GM21360 (cell line): ENCODE measurements around the gene TMEM258.
A peak's percentile ranks its signal among the peaks of the same experiment; 100 is the strongest.

Source experiments
- ATAC-seq: cut with Tn5 transposase; IDR thresholded peaks from one replicate; pipeline ENCODE4 v1.9.1; 2021; ENCODE audit warnings: mild to moderate bottlenecking, moderate library complexity; ENCODE audit not compliant: unreplicated experiment

The TMEM258 gene

GRCh38 chr11:61762223-61762615 is 30.2 kb downstream of the TMEM258 start:
- ATAC-seq, result no peak

DNA sequence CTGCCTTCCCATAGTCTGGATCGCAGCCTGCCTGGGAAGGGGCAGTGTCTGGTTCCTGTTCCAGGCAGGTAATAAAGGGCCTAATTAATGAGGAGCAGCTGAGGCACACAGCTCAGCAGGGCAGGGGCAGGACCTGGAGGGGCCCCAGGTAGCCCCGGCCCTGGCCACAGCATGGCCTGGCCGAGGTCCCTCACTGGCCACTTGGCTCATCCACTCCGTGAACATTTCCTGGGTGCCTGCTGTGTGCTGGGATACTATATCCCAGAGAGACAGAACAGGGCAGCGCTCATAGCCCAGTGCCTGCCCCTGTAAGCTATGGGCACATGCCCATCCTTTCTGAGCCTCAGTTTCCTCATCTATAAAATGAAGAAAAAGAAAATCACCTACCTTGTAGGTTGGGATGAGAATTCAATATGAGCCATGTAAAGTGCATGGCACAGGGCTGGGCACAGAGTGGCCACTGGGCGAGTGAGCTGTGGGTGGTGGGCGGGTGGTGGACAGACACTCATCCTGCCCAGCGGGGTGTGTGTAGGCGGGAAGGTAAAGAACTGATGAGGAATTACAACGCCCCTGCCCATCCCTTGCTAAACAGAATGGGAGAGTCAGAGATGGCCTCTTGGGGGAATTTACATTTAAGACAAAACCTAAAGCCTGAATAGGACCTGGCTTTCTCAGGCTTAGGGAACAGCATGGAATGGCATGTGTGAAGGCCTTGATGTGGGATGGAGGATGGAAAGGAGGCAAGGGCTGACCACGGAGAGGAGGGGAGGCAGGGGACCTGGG is 30.8 kb downstream of the TMEM258 start:
- ATAC-seq, result no peak

DNA sequence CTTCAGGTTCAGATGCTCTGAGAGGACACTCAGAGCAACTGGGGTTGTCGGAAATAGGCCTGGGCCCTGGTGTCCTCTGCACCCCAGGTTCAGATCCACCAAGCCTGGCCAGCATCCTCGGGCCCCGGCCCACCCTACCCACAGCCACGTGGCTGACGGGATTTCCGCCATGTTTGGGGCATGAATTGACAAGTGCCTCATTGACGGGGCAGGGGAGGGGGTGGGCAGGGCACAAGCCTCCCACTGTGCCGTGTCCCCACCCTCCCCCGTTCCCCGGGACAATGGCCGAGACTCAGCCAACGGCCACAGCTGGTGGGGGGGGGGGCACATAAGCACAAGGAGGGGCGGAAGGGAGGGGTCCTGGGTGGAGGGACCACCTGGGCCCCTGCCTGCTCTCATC is 31.5 kb downstream of the TMEM258 start:
- ATAC-seq, result no peak

GRCh38 chr11:61757213-61757862 is 35.1 kb downstream of the TMEM258 start:
- ATAC-seq, result no peak

DNA sequence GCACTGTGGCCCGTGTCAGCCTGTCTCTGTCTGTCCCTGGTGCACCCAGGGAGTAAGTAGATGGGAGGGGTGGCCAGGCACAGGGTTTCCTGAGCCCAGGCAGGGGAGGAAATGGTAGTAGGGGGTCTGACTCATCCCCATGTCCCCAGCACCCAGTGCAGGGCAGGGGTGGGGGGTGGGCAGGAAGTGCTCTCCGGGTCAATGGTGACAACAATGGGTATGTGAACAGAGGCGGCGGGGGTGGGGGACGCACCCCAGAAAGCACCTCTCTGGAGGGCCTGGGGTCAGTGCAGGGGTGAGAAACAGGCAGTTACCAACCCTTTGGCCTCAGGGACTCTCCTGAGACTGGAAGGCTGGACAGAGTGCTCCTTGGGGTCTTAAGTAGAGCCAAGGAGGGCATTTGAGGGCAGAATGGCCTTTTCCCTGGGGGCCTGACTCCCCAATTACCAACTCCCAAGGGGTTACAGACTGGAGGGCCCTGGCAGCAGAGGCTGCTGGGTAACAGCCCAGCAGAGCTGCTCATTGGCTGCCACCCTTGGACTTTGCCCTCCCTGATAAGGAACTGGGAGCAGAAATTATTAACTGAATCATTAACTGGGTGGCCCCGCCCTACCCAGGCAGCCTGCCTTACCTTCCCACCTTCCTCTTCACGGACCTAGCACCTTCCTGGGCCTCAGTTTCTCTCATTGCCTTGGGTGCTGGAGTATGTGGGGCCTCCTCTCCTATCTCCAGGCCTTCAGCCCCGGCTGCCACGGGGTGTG is 35.8 kb downstream of the TMEM258 start:
- no peak for ATAC-seq

- ATAC-seq, result no peak
These were observed 36.3 kb downstream of the TMEM258 start for GRCh38 chr11:61756147-61756451.

- ATAC-seq, result no peak
These were observed 37.6 kb downstream of the TMEM258 start for GRCh38 chr11:61754534-61755482.

DNA sequence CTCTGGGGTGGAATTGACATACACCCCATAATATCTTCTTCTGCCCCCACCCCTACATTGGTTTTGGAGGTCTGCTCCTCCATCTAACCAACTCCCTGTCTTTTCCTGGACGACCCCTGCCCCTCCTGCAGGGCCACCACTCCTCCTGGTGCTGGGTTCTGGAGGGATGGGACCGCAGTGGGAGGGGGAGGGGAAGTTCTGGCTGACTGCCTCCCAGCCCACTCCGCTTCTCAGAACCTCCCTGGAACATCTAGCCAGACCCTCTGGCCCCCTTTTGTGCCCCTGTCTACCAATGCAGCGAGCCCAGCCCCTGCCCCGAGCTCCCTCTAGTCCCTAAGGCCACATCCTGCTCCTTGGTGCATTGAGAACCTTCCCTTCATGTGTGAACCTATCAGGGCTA is 38.7 kb downstream of the TMEM258 start:
- no peak for ATAC-seq

DNA sequence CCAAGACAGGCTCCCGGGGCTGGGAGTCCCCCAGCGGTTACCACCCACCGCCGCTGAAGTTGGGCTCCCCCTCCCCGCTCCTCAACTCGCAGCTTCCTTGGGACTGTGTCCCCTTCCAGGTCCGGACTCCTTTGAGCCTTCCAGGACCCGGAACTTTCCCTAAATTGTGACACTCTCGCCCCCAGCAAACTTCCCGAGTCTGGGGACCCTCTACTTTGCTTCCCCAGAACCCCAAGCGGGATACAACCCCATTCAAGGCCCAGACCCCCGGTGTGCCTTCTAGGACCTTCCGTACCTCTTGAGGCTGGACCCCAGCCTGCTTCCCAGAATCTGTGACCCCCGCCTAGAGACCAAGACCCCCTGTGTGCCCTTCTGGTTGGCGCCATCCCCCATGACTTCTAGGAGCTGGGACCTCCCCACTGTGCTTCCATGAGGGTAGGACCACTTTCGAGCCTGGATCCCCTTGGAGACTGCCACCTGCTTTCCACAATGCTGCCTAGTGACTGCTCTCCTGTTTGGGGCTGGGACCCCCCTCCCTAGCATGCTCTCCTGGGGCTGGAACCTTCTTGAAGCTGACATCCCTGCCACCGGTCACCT is 39.4 kb downstream of the TMEM258 start:
- no peak for ATAC-seq

- peak; percentile 49 for ATAC-seq
These were observed 40.1 kb downstream of the TMEM258 start, which contains the start of gene MYRF for GRCh38 chr11:61752117-61752924. TSS of gene MYRF (plus strand) at chr11:61752636. CDS start at chr11:61752745, 109 bp downstream.

GRCh38 chr11:61751384-61751783 is 41.0 kb downstream of the TMEM258 start:
- ATAC-seq, result no peak

- no peak for ATAC-seq
These were observed 41.6 kb downstream of the TMEM258 start for GRCh38 chr11:61750631-61751273.

GRCh38 chr11:61749591-61750217 is 42.7 kb downstream of the TMEM258 start:
- ATAC-seq, result no peak

DNA sequence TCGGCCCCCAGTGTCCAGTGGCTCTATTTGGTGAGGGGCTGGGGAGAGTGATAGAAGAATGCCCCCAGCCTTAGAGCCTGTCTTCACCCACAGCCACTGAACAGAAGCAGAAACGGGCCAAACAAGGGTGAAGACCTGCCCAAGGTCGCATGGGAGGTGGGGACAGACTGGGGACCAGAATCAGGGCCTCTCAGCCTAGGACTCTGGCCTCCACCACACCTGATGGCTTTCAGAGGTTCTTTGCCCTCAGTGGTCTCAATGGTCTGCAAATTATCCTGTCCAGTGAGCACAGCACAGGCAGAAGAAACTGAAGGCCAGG is 44.5 kb downstream of the TMEM258 start:
- no peak for ATAC-seq

- peak; percentile 56 for ATAC-seq
These were observed 45.0 kb downstream of the TMEM258 start for GRCh38 chr11:61747192-61747966.

DNA sequence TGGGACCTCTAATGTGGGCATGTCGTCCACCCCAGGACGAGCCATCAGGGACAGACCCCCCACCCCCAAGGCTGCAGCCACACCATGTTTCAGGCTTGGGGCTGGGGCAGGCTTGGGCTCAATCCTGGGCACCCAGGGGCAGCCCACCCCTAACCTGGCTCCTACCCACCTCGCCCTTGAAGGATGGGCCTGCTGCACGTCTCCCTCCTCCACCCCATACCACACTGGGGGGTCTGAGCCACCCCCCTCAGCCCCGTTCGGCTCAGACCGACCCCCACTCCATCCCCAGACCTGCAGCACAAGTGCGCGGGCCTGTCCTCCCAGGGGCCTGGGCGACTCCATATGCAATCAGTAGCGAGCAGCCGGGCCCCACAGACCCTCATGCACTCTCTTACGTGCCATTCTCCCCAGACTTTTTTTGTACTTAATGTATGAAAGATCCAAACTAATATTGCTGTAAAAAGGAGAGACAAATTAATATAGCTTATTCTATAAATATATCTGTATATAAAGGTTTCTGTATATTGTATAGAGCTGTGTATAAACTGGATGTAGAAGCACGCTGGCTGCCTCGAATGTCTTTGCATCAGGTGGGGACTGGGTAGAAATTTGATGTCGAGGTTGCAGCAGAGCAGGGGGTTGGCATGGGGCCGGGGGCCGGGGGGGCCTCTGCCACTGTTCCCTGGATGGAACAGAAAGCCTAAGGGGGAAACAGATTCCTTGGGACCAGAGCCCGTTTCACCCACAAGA is 45.8 kb downstream of the TMEM258 start:
- no peak for ATAC-seq

DNA sequence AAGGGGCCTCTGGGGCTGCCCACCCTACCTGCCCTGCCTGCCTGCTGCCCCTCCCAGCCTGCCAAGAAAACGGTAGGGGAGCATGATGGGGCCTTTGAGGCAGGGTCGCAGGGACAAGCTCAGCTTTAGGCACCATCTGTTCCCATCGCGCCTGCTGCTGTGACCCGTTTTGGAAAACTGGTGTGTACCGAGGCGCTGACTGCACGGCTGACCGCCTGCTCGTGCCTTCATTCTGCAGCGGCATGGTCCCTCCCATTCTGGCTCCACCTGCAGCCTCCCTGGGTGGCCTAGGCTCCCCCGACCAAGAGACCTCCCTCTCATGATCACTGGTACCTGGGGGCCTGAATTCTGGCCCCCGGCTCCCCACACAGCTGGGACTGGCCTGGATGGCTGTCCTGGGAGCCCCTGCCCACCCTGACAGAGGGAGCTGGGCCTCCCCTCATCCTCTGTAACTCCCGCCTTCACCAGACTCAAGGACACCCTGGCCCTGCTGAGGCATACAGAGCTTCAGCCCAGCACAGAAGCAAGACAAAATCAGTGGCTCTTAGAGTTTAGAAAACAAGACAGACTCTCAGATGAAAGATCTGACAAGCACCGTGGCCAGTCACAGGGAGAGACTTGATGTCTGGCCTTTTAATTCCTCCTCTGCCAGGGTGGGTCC is 46.5 kb downstream of the TMEM258 start:
- no peak for ATAC-seq
